ENCODE results near the gene MRPL23.
A peak's percentile ranks its signal among the peaks of the same experiment; 100 is the strongest.
"Not testable (repeated sequence)": the region's sequence is repeated elsewhere in the genome, so short reads cannot be mapped to it uniquely, and the experiment has no call there.

MRPL23 gene

GRCh38 chr11:1934335-1935155 is 12.6 kb upstream of the MRPL23 start:
- no peak for DNase-seq

- no peak for DNase-seq
These were observed 11.7 kb upstream of the MRPL23 start for GRCh38 chr11:1935156-1936071.

GRCh38 chr11:1936072-1936780 is 10.9 kb upstream of the MRPL23 start:
- DNase-seq = no peak

GRCh38 chr11:1936781-1937615 is 10.1 kb upstream of the MRPL23 start:
- DNase-seq = no peak

DNA sequence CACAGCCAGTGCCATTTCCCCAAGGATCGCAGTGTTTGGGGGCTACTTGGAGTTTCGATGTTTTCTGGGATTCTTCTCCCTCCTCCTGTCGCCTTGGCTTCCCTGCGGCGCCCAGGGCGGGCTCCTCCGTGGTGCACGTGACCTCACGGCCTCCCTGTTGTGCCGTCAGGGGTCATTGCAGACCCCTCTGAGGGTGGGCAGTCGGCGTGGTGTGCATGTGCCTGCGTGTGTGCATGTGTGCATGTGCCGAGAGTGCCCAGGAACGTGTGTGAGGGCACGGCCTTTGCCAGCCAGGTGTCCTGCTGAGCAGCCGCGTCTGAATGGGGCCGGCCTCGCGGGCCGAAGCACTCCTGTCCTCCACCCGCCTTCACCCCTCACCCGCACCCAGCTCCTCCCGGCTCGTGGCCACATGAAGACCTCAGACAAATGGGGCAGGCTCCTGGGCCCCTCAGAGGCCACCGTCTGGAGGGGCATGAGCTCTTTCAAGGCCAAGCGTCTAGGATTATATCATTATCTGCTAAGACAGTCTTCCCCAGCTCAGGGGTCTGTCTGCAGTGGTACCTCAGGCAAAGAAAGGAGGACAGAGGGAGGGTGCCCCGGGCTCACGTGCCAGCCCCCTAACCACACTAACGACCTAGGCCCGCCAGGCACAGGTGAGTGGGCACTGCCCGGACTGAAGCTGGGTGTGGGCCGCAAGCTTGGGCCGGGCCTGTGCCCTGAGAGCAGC is 9.4 kb upstream of the MRPL23 start:
- DNase-seq = no peak

DNA sequence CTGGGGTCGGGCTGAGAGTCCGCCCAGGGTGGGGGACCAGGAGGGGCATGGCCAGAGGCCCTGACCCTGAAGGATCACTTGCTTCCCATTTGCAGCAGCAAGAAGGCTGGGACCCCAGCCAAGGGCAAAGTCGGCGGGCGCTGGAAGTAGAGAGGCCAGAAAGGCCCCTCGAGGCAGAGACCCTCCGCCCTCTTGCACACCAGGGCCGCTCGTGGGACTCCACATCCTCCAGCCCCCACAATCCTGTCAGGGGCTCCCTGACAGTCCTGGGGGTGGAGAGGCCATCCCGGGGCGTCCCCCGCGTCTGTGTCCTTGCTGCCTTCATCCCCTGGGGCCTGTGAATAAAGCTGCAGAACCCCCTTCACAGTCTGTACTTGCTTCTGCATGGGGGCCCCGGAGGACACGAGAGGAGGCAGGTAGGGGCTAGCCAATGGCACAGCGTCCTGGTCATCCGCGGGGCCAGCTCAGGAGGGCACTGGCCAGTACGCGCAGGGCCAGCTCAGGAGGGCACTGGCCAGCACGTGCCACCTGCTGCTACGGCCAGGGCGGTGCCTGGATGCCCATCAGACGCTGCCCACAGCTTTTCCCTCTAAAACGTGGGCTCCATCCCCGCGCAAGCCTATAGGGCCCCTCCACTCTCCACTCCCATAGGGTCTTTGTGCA is 8.7 kb upstream of the MRPL23 start:
- DNase-seq = no peak

GRCh38 chr11:1939006-1939625 is 8.0 kb upstream of the MRPL23 start:
- peak in 2 of 3 experiments; percentile 9 to 23 for DNase-seq

DNA sequence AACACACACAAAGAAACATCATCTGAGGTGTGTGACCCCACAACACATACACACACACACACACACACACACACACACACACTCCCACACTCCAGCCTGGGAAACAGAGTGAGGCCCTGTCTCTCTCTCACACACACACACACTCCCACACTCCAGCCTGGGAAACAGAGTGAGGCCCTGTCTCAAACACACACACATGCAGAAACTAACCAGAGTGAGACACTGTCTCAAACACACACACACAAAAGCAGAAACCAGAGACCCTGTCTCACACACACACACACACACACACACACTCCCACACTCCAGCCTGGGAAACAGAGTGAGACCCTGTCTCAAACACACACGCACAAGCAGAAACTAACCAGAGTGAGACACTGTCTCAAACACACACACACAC is 7.3 kb upstream of the MRPL23 start:
- not testable (repeated sequence) for DNase-seq

GRCh38 chr11:1942558-1943260 is 4.4 kb upstream of the MRPL23 start:
- DNase-seq = no peak

- DNase-seq = no peak
These were observed 3.6 kb upstream of the MRPL23 start for GRCh38 chr11:1943576-1943975.

DNA sequence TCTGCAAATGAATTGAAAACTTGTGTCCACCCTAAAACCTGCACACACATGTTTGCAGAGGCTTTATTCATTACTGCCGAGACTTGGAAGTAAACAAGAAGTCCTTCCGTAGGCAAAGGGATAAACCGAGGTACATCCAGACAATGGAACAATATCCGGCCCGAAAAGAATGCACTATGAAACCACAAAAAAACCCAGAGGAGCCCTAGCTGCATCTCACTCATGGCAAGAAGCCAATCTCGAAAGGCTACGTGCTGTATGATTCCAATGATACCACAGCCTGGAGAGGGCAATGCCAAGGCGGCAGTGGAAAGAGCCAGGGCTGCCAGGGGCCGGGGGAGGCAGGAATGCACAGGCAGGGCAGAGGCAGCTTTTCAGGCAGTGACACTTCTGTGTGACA is 3.2 kb upstream of the MRPL23 start:
- peak in 1 of 3 experiments; percentile 11 for DNase-seq

DNA sequence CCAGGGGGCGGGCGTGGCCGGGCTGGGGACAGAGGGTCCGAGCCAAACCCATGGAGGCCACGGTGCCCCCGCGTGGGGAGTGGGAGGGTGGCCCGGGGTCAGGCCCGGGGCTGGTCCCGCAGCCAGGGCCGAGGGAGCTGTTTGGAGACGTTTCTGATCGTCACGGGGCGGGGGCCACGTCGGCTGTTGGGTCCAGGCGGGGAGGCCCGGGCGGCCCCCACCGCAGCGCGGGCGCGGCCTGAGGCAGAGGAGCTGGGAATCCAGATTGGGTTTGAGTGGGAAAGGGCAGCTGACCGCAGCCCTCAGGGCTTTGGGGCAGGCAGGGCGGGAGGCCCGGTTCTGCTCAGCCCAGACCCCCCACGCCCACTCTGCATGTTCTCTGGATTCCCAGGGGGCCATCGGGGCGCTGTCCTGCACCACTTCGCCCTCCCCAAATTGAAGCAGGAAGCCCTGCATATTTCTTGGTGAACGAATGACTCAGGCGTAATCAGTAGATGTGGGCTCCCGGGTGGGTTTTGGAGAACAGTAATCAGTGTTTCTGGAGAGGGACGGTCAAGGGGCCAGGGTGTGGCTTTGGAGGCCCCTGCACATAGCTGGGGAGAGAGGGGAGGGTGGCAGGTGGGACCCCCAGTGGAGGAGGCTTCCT is 583 bp downstream of the MRPL23 start:
- DNase-seq = no peak

GRCh38 chr11:1948389-1948788 is 1.3 kb downstream of the MRPL23 start:
- DNase-seq = no peak

DNA sequence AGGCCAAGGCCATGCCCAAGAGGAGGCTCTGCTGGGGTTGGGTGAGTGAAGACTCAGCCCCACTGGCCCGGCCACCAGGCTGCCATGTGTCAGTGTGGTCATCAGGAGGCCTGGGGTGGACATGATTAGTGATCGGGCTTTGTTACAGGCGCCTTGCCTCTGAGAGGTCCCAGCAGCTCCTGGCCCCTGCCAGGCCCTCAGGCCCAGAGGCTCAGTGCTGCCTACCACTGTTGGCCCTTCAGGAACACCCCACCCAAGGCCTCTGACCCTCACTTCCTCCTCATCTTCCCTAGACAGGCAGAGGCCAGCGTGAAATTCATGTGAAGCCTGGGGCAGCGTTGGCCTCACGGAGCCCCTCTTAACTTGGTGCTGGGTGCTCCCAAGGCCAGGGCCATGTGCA is 2.2 kb downstream of the MRPL23 start:
- no peak for DNase-seq

DNA sequence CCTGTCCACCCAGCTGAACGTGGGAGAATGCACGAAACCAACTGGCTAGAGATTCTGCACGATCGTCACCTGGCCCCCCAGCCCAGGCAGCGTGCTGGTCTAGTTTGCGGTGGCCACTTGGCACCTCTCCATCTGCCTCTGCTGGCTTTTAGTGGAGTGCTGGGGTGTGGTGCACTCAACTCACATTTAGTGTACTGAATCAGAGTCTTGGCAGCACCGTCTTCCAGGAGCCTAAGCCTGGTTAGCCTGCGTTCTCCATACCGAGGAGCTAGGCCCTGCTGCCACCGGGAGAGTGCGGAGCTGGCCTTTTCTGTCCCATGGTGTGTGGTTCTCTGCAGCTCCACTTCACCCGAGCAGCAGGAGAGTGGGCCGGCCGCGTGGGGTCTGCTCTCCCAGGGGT is 2.8 kb downstream of the MRPL23 start:
- DNase-seq = no peak

DNA sequence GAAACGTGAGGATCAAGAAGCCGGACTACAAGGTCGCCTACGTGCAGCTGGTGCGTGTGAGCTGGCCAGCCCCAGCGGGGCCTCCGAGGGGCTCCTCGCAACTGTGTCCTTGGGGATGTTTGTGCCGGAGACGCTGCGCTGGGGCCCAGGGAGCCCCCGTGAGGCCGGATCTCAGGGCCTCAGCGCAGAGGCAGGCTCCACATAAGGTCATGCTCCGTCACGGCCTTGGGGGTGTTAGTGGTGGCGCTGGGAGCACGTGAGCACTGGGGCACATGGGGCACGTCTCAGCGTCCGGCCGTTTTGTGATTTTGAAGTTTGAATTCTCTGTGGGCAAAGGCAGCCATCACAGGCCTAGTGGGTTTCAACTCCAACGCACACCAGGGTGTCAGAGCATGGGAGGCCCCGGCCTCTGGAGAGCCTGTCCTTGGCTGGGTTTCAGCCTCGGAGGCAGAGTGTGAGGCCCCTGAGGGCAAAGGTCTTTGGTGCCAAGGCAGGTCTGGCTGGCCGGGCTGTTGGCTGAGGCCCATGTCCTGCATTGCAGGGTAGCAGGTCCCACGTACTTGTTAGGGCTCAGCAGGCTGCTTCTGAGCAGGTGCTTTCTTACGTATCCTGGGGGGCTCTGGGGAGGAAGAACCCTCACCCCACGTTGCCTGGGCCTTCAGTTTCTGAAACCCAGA is 5.8 kb downstream of the MRPL23 start:
- DNase-seq = no peak

- peak in 1 of 3 experiments; percentile 14 for DNase-seq
These were observed 6.5 kb downstream of the MRPL23 start for GRCh38 chr11:1953489-1954266.

DNA sequence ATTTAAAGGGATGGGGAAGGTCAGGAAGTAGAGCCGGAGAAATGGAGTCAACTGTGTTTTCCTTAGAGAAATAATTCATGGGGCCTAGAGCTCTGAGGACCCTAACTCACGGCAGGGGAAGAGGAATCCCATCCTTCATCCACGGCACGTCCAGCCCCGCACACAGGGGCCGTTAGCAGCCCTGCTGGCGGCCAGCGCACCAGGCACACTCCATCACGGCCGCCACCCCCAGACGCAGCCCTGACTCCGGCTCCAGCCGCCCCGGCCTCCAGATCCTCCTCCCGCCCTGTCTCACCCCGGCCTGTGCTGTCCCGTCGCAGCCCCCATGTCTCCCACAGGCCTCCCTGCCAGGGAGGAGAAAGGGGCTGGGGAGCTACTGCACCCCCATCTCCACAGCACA is 11.2 kb downstream of the MRPL23 start:
- DNase-seq = no peak
